Endometrial microvascular endothelial cells (primary cell): ENCODE results near the gene PLCB1. TPM values are rescaled to one million over a fixed set of nuclear protein-coding genes. Genes with fewer than 3 reads are reported as not detected.
"Not testable (repeated sequence)": the region's sequence is repeated elsewhere in the genome, so short reads cannot be mapped to it uniquely, and the experiment has no call there.

Experiments used
- in situ Hi-C: cut with HindIII; loops from 2 replicates; pipeline ENCODE4 v1.10.0; 2017; ENCODE audit warnings: low sequenced_read_pairs, low pct_unique_long_range_greater_than_20kb; ENCODE audit errors: inconsistent ontology term
- total RNA-seq: library from RNA; depleted of rRNA; stranded (reverse); fragments of >200 nt; gene quantifications from one replicate; pipeline ENCODE4 v1.2.3, GENCODE V29; 2015; ENCODE audit errors: inconsistent ontology term

PLCB1 gene
- total RNA-seq, 1 donor from 2014 or later, result 16.1 TPM

DNA sequence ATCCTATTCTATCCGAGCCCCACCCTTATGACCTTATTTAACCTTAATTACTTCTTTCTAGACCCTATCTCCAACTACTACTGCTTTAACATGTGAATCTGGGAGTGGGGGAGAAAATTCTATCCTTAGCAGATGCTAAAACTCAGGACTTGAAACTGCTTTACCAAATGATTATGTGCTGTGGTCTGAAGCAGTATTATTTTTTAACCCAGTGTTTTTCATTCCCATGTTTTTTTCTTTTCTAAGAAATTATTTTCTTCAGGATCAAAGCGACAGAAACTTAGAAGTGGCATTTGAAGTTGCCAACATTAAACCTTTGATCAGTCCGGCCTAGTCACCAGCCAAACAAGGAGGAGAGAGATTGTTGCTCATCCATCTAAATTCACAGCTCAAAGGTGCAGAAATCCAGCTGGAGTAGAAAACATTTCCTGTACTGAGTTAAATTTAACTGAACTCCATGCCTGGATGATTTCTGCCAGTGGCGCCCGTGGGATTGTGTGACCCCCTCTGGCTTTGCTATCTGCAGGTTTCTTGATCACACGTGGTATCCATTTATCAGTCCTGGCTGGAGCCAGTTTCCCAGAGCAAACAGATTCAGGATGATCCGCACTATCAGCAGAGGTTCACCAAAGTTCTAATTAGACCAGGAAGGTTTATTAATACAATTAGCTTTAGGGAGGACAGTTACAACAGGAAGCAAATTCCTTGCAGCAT lies 300.5 kb downstream of the PLCB1 start:
- in situ Hi-C loops, result no loop called here

DNA sequence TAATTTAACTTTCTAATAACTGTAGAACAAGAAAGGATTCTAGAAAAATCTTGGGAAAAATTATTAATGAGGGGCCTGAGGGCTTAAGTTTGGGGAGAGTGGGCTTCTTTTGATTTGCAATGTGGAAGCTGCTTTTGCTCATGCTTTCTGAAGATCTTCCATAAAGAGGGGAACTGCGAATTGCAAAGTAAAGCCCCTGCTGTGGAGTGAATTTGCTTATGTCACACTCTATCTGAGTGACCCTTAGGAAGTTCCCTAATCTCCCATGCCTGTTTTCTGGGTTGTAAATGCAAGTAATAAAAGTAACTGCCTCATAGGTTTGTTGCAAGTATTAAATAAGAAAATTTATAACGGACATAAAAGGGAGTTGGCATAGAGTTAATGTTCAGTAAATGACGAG lies 301.2 kb downstream of the PLCB1 start:
- in situ Hi-C loops, result no loop called here

DNA sequence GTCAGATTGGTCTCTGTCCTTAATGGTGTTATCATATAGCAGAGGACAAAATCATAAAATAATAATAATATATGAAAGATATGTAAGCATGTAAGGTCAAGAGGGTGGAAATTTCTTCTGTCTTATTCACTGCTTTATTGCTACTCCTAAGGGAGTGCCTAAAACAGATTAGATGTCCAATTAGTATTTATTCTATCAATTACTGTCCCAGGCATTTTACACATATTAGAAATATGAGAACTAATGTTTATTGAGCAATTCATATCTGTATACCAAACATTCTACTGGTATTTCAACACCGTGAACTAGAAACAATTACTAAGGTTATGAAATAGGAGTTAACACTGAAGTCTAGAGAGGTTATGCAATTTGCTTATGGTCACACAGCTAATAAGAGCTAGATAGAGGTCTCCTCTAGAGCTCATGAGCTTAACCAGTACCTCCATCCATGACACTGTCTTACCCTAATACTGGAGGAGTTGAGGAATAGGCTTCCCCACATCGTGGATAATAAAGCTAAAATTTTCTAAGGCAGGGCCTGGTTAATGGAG lies 302.3 kb downstream of the PLCB1 start:
- in situ Hi-C loops, result no loop called here

DNA sequence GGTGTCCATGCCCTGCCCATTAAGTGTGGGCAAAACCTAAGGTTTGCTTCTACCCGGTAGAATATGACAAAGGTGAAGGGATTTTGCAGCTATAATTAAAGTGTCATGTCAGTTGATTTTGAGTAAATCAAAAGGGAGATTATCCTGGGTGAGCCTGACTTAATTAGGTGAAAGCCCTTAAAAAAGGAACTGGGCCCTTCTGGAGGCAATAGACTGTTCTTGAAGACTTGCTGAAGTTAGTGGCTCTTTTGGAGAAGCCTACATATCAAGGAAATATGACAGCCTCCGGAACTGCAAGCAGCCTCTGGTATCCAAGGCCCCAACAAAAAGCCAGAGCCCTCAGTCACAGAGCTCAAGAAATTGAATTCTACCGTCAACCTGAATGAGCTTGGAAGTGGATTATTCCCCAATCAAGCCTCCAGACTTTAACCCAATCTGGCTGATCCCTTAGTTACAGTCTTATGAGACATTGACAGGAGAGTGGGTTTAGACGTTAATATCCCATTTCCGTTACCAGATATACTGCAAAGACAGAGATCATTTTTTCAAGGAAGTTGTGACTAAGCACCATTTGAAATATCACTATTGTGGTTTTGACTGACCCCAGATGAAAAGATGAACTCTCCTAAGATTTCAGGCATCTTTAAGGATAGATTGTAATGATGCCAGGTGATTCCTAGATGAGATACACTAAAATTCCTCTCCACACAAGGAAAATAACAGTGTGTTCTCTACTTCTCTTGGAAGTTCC lies 303.4 kb downstream of the PLCB1 start:
- in situ Hi-C loops, result no loop called here

DNA sequence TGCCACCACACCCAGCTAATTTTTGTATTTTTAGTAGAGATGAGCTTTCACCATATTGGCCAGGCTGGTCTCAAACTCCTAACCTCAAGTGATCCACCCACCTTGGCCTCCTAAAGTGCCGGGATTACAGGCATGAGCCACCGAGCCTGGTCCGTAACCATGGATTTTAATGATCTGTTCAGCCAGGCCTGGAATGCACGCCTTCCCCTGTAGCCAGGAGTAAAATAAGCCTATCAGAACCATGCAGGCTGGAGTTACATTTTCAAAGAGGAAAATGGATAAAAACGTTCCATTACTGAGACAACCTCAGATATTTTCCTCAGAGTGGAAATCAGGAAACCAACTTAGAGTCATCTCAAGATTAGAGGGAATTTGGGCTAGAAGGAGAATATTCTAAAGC lies 304.9 kb downstream of the PLCB1 start:
- in situ Hi-C loops, result not testable (repeated sequence)

DNA sequence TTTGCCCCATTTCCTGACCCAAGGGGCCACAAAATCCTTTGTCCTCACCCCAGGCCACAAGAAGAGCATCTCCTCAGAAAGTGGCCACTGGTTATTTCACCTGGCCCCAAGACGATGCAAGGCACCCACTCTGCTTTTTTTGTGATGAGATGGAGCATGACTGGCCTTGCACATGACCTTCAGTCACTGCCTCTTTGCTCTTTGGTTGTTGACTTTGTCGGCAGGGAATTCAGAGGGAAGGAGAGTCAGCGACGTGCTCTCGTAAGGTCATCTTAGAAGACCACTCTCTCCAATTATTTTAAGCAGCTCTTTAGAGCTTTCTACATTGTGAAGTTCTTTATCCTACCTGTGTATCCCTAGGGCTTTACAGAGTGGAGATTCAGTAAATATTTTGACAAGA lies 306.7 kb downstream of the PLCB1 start:
- in situ Hi-C loops, result no loop called here

DNA sequence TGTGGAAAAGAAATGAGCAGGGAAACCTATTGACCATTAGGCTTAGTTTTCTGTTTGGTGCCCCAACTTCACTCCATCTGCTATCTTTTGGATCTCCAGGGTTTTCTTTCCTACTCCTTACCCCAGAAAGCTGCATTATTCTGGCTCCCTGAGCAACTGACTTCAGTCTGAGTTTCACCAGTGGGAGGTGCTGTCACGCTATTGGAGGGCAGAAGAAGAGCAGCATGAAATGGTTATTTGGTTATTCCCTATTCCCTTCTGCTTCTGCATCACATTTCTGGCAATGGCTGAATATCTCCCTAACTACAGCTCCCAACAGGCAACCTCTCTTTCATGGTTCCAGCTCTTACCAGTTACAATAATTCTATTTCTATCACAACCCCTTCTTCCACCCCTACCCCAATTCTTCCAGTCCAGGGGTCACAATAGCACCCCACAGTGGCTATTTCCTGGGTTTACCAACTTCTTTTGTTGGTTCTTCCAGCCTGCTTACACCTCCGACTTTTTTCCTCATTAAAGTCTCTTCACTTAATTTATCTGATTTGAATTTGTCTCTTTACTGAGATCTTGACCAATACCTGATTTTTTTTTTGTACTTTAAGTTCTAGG lies 311.5 kb downstream of the PLCB1 start:
- in situ Hi-C loops, result no loop called here

DNA sequence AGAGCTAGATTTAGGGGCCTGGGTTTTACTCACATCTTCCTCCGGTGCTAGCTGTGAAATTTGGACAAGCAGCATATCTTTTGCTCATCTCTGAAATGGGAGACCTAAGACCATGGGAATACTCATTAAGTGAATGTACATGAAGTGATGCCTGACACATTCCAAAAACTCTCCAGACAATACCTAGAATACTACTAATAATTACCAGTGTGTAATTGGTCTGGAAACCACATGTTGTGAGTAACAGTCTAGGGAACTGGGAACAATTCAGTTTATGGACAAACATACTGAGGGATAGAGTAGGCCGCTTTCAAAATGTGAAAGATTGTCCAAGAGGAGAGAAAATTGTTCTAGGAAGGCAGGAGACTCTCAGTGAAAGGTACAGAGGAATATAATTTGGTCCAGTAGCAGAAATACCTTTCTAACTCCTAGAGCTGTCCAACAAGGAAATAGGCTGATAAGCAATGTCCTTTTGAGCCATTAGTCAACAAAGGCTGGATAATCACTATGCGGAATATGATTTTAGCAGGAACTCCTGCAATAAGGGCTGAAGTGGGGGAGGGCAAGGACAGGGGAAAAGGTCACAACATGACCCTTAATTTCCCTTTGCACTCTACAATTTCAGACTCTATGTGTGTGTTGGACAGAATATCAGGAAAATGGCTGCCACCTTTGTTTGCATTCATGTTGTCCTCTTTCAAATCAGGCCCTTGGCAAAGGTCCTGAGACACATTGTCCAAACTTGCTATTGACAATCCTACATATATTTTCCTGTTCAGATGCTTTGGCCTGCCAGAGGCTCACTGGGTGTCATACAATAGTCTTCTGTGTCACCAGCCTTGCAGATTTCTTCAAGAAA lies 315.4 kb downstream of the PLCB1 start:
- in situ Hi-C loops, result no loop called here

DNA sequence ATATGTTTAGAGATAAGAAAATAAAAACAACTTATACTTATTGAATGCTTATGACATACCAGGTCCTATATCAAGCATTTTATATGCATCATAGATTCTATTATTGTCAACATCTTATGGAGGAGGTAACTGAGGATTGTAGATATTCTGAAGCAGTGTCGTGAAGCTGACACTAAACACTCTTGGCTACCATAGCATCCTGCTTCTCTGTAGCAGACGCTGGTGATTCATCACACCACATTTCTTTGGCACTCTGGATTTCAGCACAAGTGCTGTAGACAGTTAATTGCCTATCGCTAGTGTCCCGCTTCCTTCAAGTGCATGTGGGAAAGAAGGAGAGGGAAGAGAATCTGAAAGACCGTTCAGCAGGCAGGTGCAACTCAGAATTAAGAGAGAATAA lies 317.1 kb downstream of the PLCB1 start:
- in situ Hi-C loops, result no loop called here

DNA sequence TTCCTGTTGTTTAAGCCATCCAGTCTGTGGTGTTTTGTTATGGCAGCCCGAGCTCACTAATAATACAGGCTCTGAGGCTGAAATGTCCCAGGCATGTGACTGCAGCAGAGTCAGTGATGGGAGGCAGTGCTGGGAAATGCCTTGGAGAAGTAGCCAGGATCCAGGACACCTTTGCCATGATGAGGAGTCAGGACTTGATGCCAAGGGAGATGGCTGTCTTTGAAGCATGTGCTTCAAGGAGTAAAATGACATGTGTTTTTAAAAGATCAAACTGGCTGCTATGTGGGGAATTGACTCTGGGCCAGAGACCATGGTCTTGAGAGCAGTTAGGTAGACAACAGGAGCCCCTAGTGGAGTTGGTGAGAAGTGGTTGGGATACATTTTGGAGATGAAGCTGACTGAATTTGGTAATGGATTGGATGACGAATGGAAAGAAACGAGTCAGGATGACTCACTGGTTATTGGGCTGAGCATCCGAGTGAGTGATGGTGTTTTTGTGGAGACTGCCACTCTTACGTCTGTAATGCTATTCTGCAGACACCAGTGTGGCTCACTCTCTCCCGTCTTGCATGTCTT lies 322.2 kb downstream of the PLCB1 start:
- in situ Hi-C loops, result no loop called here

DNA sequence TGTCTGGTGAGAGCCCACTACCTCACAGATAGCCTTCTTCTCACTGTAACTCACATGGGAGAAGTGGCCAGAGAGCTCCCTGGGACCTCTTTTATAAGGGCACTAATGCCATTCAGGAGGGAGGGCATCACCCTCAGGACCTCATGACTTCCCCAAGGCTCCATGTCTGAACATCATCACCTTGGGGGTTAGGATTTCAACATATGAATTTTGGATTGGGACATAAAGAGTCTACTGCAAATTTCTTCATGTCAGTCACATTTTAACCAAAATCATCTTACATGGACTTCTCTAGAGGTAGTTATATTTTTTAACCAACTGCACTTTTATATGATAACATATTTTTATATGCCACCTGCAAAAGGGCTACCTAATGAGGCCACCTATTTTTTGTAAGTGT lies 324.7 kb downstream of the PLCB1 start:
- in situ Hi-C loops, result no loop called here

DNA sequence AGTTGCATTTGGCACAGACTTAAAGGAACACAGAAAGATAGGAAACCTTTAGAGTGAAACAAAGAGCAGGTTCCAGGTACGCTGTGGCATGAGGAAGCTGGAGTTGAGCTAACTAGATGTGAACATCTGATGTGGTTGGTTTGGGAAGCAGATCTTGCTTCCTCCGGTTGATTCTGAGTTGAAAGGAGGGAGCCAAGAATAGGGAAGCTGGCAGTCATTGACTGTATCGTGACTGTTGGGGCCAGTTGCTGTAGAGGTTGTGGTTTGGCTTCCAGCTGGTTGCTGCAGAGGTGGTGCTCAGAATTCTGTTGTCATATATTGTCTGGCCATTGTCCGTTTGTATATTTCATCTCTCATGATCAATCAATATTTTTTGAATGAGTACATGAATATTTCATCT lies 325.9 kb downstream of the PLCB1 start:
- in situ Hi-C loops, result no loop called here

DNA sequence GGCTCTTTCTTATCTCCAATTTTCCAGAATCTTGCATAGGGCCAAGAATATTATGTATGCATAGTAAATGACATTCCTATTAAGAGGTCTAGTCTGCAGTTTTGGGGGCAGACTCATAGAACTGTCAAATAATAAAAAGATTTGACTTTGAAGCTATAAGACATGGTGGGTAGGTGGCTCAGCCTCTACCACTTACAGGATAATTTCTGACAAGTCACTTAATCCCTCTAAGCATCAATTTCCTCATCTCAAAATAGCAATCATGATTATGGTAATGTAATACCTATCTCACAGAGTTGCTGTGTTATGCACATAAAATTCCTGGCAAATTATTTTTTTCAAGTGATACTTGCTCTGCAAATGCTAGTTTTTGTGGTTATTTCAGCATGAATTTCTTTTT lies 329.1 kb downstream of the PLCB1 start:
- in situ Hi-C loops, result no loop called here

DNA sequence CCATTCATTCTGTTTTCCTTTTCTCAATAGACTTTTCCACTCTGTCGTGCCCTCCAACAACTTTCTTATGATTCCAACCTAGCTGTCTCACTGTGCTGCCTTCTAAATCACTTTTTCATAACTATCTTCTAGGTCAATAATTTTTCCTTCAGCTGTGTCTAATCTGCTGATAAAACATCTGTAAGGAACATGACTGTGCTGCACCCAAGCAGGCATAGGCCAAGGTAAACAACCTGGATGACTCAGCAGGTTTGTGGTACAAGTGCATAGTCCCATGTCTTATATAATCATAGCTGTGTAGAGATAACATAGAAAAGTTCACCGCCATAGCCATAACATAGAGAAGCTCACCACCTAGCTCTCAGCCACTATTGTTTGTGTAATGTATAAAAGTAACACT lies 332.3 kb downstream of the PLCB1 start:
- in situ Hi-C loops, result no loop called here

DNA sequence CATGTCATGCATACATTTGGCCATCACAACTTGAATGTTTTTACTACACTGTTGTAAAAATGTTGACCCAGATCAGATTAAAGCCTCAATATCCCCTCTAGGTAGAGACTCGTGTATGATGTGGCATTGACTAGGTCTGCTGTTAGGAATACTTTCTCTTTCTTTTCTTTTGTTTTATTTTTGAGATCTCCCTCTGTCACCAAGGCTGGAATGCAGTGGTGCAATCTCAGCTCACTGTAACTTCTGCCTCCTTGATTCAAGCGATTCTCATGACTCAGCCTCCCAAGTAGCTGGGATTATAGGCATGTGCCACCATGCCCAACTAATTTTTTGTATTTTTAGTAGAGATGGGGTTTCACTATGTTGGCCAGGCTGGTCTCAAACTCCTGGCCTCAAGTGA lies 334.7 kb downstream of the PLCB1 start:
- in situ Hi-C loops, result not testable (repeated sequence)

DNA sequence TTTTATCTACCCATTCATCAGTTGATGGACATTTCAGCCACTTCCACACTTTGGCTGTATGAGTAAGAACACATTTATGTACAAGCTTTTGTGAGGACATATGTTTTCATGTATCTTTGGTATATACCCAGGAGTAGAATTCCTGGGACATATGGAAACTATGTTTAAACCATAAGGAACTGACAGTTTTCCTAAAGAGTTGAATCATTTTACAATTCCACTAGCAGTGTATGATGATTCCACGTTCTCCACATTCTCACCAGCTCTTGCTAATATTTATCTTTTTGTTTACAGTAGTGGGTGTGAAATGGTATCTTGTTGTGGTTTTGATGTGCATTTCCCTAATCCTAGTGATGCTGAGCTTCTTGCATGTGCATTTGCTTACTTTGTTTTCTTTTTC lies 338.1 kb downstream of the PLCB1 start:
- in situ Hi-C loops, result no loop called here

DNA sequence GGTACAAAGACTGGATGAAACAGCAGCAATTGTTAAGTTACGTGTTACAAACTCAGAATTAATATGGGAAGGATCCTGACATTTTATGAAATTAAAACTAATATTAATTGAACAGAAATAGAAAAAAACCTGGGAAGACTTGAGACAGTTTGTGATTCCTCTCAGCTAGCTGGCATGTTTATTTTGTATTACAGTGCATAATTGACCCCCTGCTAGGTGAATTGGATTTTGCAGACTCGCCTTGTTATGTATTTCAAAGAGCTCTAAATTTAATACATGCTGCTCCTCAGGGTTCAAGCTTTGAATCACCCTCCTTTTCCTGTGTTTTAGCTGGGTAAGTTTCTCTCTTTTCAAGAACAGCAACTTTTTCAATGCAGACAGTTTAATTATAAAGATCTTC lies 339.4 kb downstream of the PLCB1 start:
- in situ Hi-C loops, result no loop called here

DNA sequence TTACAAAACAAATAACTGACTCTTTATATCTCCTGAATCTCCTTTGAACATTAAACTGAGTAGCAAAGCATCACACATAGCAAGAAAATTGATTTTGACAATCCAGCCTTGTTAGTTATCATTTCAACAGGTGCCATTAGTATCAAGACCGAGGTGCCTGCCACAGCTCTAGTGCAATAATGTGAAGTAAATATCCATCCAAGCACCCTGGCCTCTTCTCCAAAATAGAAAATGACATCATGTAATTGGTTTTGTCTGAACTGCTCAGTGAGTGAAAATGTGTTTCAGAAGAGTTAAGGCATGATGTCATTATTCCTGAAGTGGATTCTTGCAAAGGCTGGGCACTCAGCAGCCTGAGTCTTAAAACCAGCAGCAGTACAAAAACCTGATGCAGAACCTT lies 341.4 kb downstream of the PLCB1 start:
- in situ Hi-C loops, result no loop called here
